ENCODE data around the gene ZCCHC24. TPM values are rescaled to one million over a fixed set of nuclear protein-coding genes. Genes with fewer than 3 reads are reported as not detected.

ZCCHC24 gene
- total and polyA plus RNA-seq, 2 donors (not counting 1 experiment from before 2014, with no cell fraction given), result 33.2 to 44.4 TPM

DNA sequence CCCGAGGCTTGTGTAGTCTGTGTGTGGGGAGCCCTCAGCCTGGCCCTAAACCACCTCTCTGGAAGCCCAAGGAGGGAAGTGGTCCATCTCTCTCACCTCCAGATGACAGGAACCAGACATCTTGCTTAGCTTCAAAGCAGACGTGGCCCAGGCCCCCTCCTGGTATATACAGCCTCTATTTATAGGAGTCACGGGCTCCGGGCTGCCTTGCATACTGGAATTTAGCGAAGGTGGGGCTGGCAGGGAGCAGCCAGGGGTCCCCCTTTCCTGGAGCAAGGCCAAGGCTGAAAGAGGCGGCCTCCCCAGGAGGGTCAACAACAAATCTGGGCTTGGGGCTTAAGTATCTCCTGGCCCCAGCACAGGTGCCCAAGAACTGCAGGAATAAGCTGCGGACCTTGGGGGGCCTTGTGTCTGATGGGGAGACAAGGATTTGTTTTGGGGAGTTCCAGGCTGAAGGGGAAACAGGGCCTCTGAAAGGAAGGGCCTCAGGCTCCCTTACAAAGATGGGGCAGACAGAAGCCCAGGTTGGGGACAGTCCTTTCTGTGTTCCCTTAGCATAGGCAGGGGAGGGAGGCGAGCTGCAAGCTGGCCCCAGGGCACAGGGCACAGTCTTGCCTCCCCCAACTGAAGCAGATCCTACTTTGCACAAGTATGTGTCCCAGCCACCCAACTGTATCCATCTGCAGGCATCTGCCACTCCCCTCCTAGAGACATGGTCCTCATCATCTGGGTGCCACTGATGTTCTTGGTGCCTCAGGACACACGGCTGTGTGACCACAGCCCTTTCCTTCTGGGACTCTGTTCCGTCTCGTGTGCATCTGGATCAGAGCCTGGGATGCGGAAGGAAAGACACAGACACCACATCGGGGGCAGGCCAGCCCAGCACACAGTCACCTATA is 11.9 kb downstream of the ZCCHC24 start:
- peak overlapping the region; percentile 5 for H3K27ac ChIP-seq (ENCODE audit: insufficient read depth, low read length)
- TF ChIP-seq, protein P1, sequence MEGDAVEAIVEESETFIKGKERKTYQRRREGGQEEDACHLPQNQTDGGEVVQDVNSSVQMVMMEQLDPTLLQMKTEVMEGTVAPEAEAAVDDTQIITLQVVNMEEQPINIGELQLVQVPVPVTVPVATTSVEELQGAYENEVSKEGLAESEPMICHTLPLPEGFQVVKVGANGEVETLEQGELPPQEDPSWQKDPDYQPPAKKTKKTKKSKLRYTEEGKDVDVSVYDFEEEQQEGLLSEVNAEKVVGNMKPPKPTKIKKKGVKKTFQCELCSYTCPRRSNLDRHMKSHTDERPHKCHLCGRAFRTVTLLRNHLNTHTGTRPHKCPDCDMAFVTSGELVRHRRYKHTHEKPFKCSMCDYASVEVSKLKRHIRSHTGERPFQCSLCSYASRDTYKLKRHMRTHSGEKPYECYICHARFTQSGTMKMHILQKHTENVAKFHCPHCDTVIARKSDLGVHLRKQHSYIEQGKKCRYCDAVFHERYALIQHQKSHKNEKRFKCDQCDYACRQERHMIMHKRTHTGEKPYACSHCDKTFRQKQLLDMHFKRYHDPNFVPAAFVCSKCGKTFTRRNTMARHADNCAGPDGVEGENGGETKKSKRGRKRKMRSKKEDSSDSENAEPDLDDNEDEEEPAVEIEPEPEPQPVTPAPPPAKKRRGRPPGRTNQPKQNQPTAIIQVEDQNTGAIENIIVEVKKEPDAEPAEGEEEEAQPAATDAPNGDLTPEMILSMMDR (conservative IDR thresholded peaks at IDR 0.05 in 1 of 2, IDR thresholded peaks at IDR 0.05 in 1 of 2; ENCODE audit: low read depth in 1 of 2, low read length in 2 of 2), result no peak
- no peak for TF ChIP-seq EZH2 (IDR thresholded peaks at IDR 0.05; ENCODE audit: low read length, missing control alignments)
- H3K4me3 ChIP-seq (replicated peaks in 1 of 4; ENCODE audit: control extremely low read depth in 1 of 4, insufficient read depth in 1 of 4, low read depth in 3 of 4, low read length in 4 of 4), result no peak overlapping the region
- no peak for DNase-seq (ENCODE audit: low read depth in 2 of 2)
- peaks cover 67% of the 10 kb centered on the region for H3K4me1 ChIP-seq (ENCODE audit: control insufficient read depth, extremely low read depth, insufficient read depth, low read length)
- H3K27me3 ChIP-seq (ENCODE audit: control insufficient read depth, insufficient read depth, low read length), result no peaks in the 10 kb centered on the region
- H2AFZ ChIP-seq (ENCODE audit: low read length), result no peak overlapping the region
- no peaks in the 10 kb centered on the region for H3K9me3 ChIP-seq (ENCODE audit: control insufficient read depth, insufficient read depth, low read depth, low read length)
- H3K9ac ChIP-seq (ENCODE audit: insufficient read depth, low read length), result no peak overlapping the region
- H4K20me1 ChIP-seq (ENCODE audit: control insufficient read depth, extremely low read depth, insufficient read depth, low read length), result no peaks in the 10 kb centered on the region
- peak overlapping the region; percentile 26 for H3K4me2 ChIP-seq (ENCODE audit: extremely low read depth, insufficient read depth, low read length)
- H3K79me2 ChIP-seq (ENCODE audit: control insufficient read depth, insufficient read depth, low read length), result peaks cover 60% of the 10 kb centered on the region
- H3K36me3 ChIP-seq (ENCODE audit: control insufficient read depth, insufficient read depth, low read length), result peaks cover 31% of the 10 kb centered on the region

DNA sequence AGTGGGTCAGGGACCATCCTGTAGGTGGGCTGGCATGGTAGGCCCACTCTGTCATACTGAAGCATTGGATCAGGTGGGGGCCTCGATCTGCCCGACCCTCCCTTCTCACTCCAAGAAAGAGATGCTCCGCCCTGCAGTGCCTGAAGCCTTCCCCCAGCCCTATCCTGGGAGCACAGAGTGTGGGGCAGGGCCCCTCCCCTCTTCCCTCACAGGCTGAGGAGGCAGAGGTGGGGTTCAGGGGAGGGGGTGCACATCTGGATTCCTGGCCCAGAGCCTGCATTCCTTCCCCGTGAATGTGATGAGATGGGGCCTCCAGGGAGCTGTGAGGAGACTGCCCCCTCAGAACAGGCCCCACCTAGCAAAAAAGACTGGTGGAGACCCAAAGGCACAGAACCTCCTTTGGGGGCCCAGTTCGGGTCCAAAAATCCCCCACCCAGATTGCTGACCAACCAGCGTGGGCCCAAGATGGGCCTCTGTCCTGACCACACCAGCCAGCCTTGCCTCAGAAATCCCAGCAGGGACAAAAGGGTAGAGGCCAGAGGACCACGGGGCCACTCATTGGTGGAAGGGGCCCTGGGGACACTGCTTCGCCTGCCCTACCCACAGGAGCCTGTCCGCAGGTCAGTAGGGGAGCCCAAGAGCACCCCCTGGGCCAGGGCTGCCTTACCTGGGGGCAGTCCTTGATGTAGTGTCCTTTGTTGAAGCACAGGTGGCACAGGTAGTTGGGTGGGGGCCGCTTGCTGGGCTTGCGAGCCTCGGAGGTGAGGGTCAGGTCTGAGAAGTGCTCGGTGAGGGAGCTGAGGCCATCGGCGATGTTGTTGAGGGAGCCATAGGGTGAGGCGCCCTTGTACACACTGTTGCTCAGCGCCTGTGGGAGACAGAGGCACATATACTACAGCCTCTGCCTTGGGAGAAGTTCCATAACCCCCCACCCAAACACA is 13.3 kb downstream of the ZCCHC24 start:
- Histone ChIP-seq H3K9ac (ENCODE audit: insufficient read depth, low read length) (no peak overlapping the region), H3K79me2 (ENCODE audit: control insufficient read depth, insufficient read depth, low read length) (peaks cover 51% of the 10 kb centered on the region), H3K36me3 (ENCODE audit: control insufficient read depth, insufficient read depth, low read length) (peaks cover 29% of the 10 kb centered on the region), H2AFZ (ENCODE audit: low read length) (no peak overlapping the region), H3K27me3 (ENCODE audit: control insufficient read depth, insufficient read depth, low read length) (no peaks in the 10 kb centered on the region), H3K9me3 (ENCODE audit: control insufficient read depth, insufficient read depth, low read depth, low read length) (no peaks in the 10 kb centered on the region), H4K20me1 (ENCODE audit: control insufficient read depth, extremely low read depth, insufficient read depth, low read length) (no peaks in the 10 kb centered on the region), H3K27ac (ENCODE audit: insufficient read depth, low read length) (peak overlapping the region; percentile 39), H3K4me1 (ENCODE audit: control insufficient read depth, extremely low read depth, insufficient read depth, low read length) (peaks cover 53% of the 10 kb centered on the region), H3K4me3 (replicated peaks in 1 of 4; ENCODE audit: control extremely low read depth in 1 of 4, insufficient read depth in 1 of 4, low read depth in 3 of 4, low read length in 4 of 4) (no peak overlapping the region), H3K4me2 (ENCODE audit: extremely low read depth, insufficient read depth, low read length) (peak overlapping the region; percentile 51)
- peak; percentile 35 to 68 for DNase-seq (ENCODE audit: low read depth in 2 of 2)
- TF ChIP-seq, protein P1 (conservative IDR thresholded peaks at IDR 0.05 in 1 of 2, IDR thresholded peaks at IDR 0.05 in 1 of 2; ENCODE audit: low read depth in 1 of 2, low read length in 2 of 2), result no peak
- TF ChIP-seq EZH2 (IDR thresholded peaks at IDR 0.05; ENCODE audit: low read length, missing control alignments), result no peak

DNA sequence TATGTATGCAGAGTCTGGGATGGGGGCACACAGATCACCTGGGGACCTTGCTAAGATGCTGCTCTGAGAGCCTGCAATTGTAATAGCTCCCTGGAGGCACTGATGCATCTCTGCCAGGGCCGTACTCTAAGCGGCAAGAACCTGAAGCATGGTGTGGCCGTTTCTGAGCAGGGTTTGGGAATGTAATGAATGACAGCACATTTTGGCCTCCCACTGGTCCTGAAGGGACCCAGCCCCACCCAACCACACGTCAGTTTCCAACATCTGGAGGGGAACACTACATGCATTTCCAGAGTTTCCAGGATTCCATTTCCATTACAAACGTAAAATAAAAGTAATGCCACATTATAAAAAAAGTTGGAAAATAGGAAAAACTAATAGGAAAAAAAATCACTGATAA is 14.0 kb downstream of the ZCCHC24 start:
- TF ChIP-seq, protein P1 (conservative IDR thresholded peaks at IDR 0.05 in 1 of 2, IDR thresholded peaks at IDR 0.05 in 1 of 2; ENCODE audit: low read depth in 1 of 2, low read length in 2 of 2), result no peak
- no peak for TF ChIP-seq EZH2 (IDR thresholded peaks at IDR 0.05; ENCODE audit: low read length, missing control alignments)
- no peaks in the 10 kb centered on the region for H3K27me3 ChIP-seq (ENCODE audit: control insufficient read depth, insufficient read depth, low read length)
- no peak for DNase-seq (ENCODE audit: low read depth in 2 of 2)
- H3K4me3 ChIP-seq (replicated peaks in 1 of 4; ENCODE audit: control extremely low read depth in 1 of 4, insufficient read depth in 1 of 4, low read depth in 3 of 4, low read length in 4 of 4), result no peak overlapping the region
- no peak overlapping the region for H2AFZ ChIP-seq (ENCODE audit: low read length)
- peak overlapping the region; percentile 39 for H3K27ac ChIP-seq (ENCODE audit: insufficient read depth, low read length)
- no peaks in the 10 kb centered on the region for H3K9me3 ChIP-seq (ENCODE audit: control insufficient read depth, insufficient read depth, low read depth, low read length)
- no peak overlapping the region for H3K4me2 ChIP-seq (ENCODE audit: extremely low read depth, insufficient read depth, low read length)
- peaks cover 46% of the 10 kb centered on the region for H3K4me1 ChIP-seq (ENCODE audit: control insufficient read depth, extremely low read depth, insufficient read depth, low read length)
- H4K20me1 ChIP-seq (ENCODE audit: control insufficient read depth, extremely low read depth, insufficient read depth, low read length), result no peaks in the 10 kb centered on the region
- peaks cover 27% of the 10 kb centered on the region for H3K36me3 ChIP-seq (ENCODE audit: control insufficient read depth, insufficient read depth, low read length)
- H3K9ac ChIP-seq (ENCODE audit: insufficient read depth, low read length), result no peak overlapping the region
- peaks cover 43% of the 10 kb centered on the region for H3K79me2 ChIP-seq (ENCODE audit: control insufficient read depth, insufficient read depth, low read length)

Data from fibroblast of lung (primary cell).